Measurements from ENCODE around the gene KRTAP17-1.

The KRTAP17-1 gene

GRCh38 chr17:41328207-41328606 lies 12.7 kb upstream of the KRTAP17-1 start:
- DNase-seq (ENCODE audit: low read depth in 1 of 2, low spot score in 1 of 2): no peak
- Histone ChIP-seq H3K27ac (replicated peaks) (no peak overlapping the region), H3K27me3 (ENCODE audit: insufficient read depth, poor library complexity, severe bottlenecking) (peaks cover 2% of the 10 kb centered on the region), H3K4me3 (replicated peaks; ENCODE audit: insufficient read depth, low read length) (no peak overlapping the region)
- no peak for TF ChIP-seq REST (IDR thresholded peaks at IDR 0.05; ENCODE audit: insufficient replicate concordance, low read depth)
- no peak for TF ChIP-seq GABPA (IDR thresholded peaks at IDR 0.05; ENCODE audit: low read depth)
- TF ChIP-seq SPI1 (IDR thresholded peaks at IDR 0.05; ENCODE audit: borderline replicate concordance, low read depth): no peak
- TF ChIP-seq POLR2AphosphoS5 (IDR thresholded peaks at IDR 0.05; ENCODE audit: low read depth): no peak
- TF ChIP-seq, protein P1, sequence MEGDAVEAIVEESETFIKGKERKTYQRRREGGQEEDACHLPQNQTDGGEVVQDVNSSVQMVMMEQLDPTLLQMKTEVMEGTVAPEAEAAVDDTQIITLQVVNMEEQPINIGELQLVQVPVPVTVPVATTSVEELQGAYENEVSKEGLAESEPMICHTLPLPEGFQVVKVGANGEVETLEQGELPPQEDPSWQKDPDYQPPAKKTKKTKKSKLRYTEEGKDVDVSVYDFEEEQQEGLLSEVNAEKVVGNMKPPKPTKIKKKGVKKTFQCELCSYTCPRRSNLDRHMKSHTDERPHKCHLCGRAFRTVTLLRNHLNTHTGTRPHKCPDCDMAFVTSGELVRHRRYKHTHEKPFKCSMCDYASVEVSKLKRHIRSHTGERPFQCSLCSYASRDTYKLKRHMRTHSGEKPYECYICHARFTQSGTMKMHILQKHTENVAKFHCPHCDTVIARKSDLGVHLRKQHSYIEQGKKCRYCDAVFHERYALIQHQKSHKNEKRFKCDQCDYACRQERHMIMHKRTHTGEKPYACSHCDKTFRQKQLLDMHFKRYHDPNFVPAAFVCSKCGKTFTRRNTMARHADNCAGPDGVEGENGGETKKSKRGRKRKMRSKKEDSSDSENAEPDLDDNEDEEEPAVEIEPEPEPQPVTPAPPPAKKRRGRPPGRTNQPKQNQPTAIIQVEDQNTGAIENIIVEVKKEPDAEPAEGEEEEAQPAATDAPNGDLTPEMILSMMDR (IDR thresholded peaks at IDR 0.05; ENCODE audit: insufficient read depth, low read length): no peak

- Histone ChIP-seq H3K4me3 (replicated peaks; ENCODE audit: insufficient read depth, low read length) (no peak overlapping the region), H3K27ac (replicated peaks) (no peak overlapping the region), H3K27me3 (ENCODE audit: insufficient read depth, poor library complexity, severe bottlenecking) (peaks cover 2% of the 10 kb centered on the region)
- TF ChIP-seq POLR2AphosphoS5 (IDR thresholded peaks at IDR 0.05; ENCODE audit: low read depth) (no peak), SPI1 (IDR thresholded peaks at IDR 0.05; ENCODE audit: borderline replicate concordance, low read depth) (no peak), REST (IDR thresholded peaks at IDR 0.05; ENCODE audit: insufficient replicate concordance, low read depth) (no peak), GABPA (IDR thresholded peaks at IDR 0.05; ENCODE audit: low read depth) (no peak)
- TF ChIP-seq, protein P1 (IDR thresholded peaks at IDR 0.05; ENCODE audit: insufficient read depth, low read length): no peak
- no peak for DNase-seq (ENCODE audit: low read depth in 1 of 2, low spot score in 1 of 2)
Observed at GRCh38 chr17:41327411-41328120, 12.1 kb upstream of the KRTAP17-1 start.

- TF ChIP-seq SPI1 (IDR thresholded peaks at IDR 0.05; ENCODE audit: borderline replicate concordance, low read depth): peak; percentile 41; the same call in 1 of the 2 replicates
- TF ChIP-seq GABPA (IDR thresholded peaks at IDR 0.05; ENCODE audit: low read depth): no peak
- TF ChIP-seq, protein P1 (IDR thresholded peaks at IDR 0.05; ENCODE audit: insufficient read depth, low read length): no peak
- TF ChIP-seq POLR2AphosphoS5 (IDR thresholded peaks at IDR 0.05; ENCODE audit: low read depth): peak; percentile 51; the same call in 1 of the 2 replicates
- no peak overlapping the region for H3K4me3 ChIP-seq (replicated peaks; ENCODE audit: insufficient read depth, low read length)
- no peak overlapping the region for H3K27ac ChIP-seq (replicated peaks)
- peak in 1 of 2 experiments; percentile 26 for DNase-seq (ENCODE audit: low read depth in 1 of 2, low spot score in 1 of 2)
- H3K27me3 ChIP-seq (ENCODE audit: insufficient read depth, poor library complexity, severe bottlenecking): peaks cover 2% of the 10 kb centered on the region
Observed at GRCh38 chr17:41326173-41327145, 10.9 kb upstream of the KRTAP17-1 start.

Measured in HL-60 (cell line).